ENCODE measurements around the gene VPS35L.

Gene VPS35L

GRCh38 chr16:19555186-19555937 lies at the start of gene VPS35L:
TSS of gene VPS35L (plus strand) at chr16:19555703. CDS start at chr16:19555730, 27 bp downstream.
- DNase-seq: peak; percentile 94

- no peak for DNase-seq
These were observed 48.5 kb upstream of the VPS35L start for GRCh38 chr16:19506965-19507364.

- DNase-seq: no peak
These were observed 47.6 kb upstream of the VPS35L start for GRCh38 chr16:19507867-19508266.

- no peak for DNase-seq
These were observed 43.2 kb upstream of the VPS35L start for GRCh38 chr16:19512297-19512696.

GRCh38 chr16:19513377-19514053 lies 42.0 kb upstream of the VPS35L start:
- DNase-seq: no peak

GRCh38 chr16:19515757-19516156 lies 39.7 kb upstream of the VPS35L start:
- no peak for DNase-seq

GRCh38 chr16:19517424-19518089 lies 37.9 kb upstream of the VPS35L start:
- no peak for DNase-seq

- no peak for DNase-seq
These were observed 37.1 kb upstream of the VPS35L start for GRCh38 chr16:19518388-19518787.

- no peak for DNase-seq
These were observed 34.6 kb upstream of the VPS35L start for GRCh38 chr16:19520861-19521331.

- DNase-seq: peak; percentile 89
These were observed 33.8 kb upstream of the VPS35L start, which contains the start of gene GDE1 for GRCh38 chr16:19521471-19522396. TSS of gene GDE1 (minus strand) at chr16:19522098. CDS start at chr16:19521964, 134 bp downstream.

GRCh38 chr16:19522397-19522732 lies 33.1 kb upstream of the VPS35L start:
- no peak for DNase-seq

GRCh38 chr16:19522760-19523159 lies 32.7 kb upstream of the VPS35L start:
- DNase-seq: no peak

- DNase-seq: no peak
These were observed 32.3 kb upstream of the VPS35L start for GRCh38 chr16:19523184-19523558.

- peak; percentile 92 for DNase-seq
These were observed 31.7 kb upstream of the VPS35L start, which contains the start of gene CCP110 for GRCh38 chr16:19523559-19524355. TSS of gene CCP110 (plus strand) at chr16:19523942. CDS start at chr16:19527882, 3,940 bp downstream.

GRCh38 chr16:19524356-19524615 lies 31.2 kb upstream of the VPS35L start:
- no peak for DNase-seq

- no peak for DNase-seq
These were observed 30.7 kb upstream of the VPS35L start for GRCh38 chr16:19524616-19525384.

GRCh38 chr16:19525385-19525723 lies 30.1 kb upstream of the VPS35L start:
- DNase-seq: no peak

GRCh38 chr16:19527161-19527560 lies 28.3 kb upstream of the VPS35L start:
- DNase-seq: no peak

- no peak for DNase-seq
These were observed 26.8 kb upstream of the VPS35L start for GRCh38 chr16:19528666-19529065.

GRCh38 chr16:19532601-19533000 lies 22.9 kb upstream of the VPS35L start:
- no peak for DNase-seq

- DNase-seq: no peak
These were observed 15.1 kb upstream of the VPS35L start for GRCh38 chr16:19540241-19540970.
